Rectal smooth muscle tissue (tissue), 1 donor: Measurements from ENCODE around the gene CHAC1.

Source experiments
- H3K27ac ChIP-seq: one replicate; pipeline ENCODE4 v1.7.0; 2013; ENCODE audit warnings: low read depth, low read length, inconsistent platforms
- H3K27me3 ChIP-seq: one replicate; pipeline ENCODE4 v1.7.0; 2013; ENCODE audit warnings: low read length; ENCODE audit not compliant: control insufficient read depth, insufficient read depth
- H3K36me3 ChIP-seq: one replicate; pipeline ENCODE4 v1.7.0; 2013; ENCODE audit warnings: low read length; ENCODE audit not compliant: control insufficient read depth, insufficient read depth
- H3K4me1 ChIP-seq: one replicate; pipeline ENCODE4 v1.7.0; 2013; ENCODE audit warnings: low read length; ENCODE audit not compliant: control insufficient read depth, insufficient read depth
- H3K4me3 ChIP-seq: one replicate; pipeline ENCODE4 v1.7.0; 2013; ENCODE audit warnings: low read length
- H3K9ac ChIP-seq: one replicate; pipeline ENCODE4 v1.7.0; 2013; ENCODE audit warnings: low read length

The CHAC1 gene

GRCh38 chr15:40936709-40937666, 16.3 kb upstream of the CHAC1 start:
- H3K9ac ChIP-seq: no peak overlapping the region
- H3K36me3 ChIP-seq: peaks cover 4% of the 10 kb centered on the region
- H3K4me3 ChIP-seq: no peak overlapping the region
- no peaks in the 10 kb centered on the region for H3K27me3 ChIP-seq
- H3K27ac ChIP-seq: no peak overlapping the region
- no peaks in the 10 kb centered on the region for H3K4me1 ChIP-seq

GRCh38 chr15:40937762-40938535, 15.3 kb upstream of the CHAC1 start:
- Histone ChIP-seq H3K36me3 (peaks cover 4% of the 10 kb centered on the region), H3K27ac (no peak overlapping the region), H3K27me3 (no peaks in the 10 kb centered on the region), H3K4me1 (no peaks in the 10 kb centered on the region), H3K4me3 (no peak overlapping the region), H3K9ac (no peak overlapping the region)

GRCh38 chr15:40938536-40938870, 14.8 kb upstream of the CHAC1 start:
- H3K27ac ChIP-seq: no peak overlapping the region
- H3K9ac ChIP-seq: no peak overlapping the region
- peaks cover 4% of the 10 kb centered on the region for H3K36me3 ChIP-seq
- no peak overlapping the region for H3K4me3 ChIP-seq
- H3K27me3 ChIP-seq: no peaks in the 10 kb centered on the region
- no peaks in the 10 kb centered on the region for H3K4me1 ChIP-seq

GRCh38 chr15:40940296-40940801, 12.9 kb upstream of the CHAC1 start:
- H3K27ac ChIP-seq: peak overlapping the region; percentile 12
- no peaks in the 10 kb centered on the region for H3K27me3 ChIP-seq
- no peaks in the 10 kb centered on the region for H3K36me3 ChIP-seq
- H3K4me3 ChIP-seq: no peak overlapping the region
- H3K4me1 ChIP-seq: no peaks in the 10 kb centered on the region
- H3K9ac ChIP-seq: no peak overlapping the region

GRCh38 chr15:40941068-40941527, 12.2 kb upstream of the CHAC1 start:
- H3K27me3 ChIP-seq: no peaks in the 10 kb centered on the region
- peak overlapping the region; percentile 66 for H3K4me3 ChIP-seq
- H3K36me3 ChIP-seq: no peaks in the 10 kb centered on the region
- no peaks in the 10 kb centered on the region for H3K4me1 ChIP-seq
- H3K27ac ChIP-seq: peak overlapping the region; percentile 44
- H3K9ac ChIP-seq: peak overlapping the region; percentile 24

- H3K4me3 ChIP-seq: peak overlapping the region; percentile 66
- no peaks in the 10 kb centered on the region for H3K36me3 ChIP-seq
- no peaks in the 10 kb centered on the region for H3K27me3 ChIP-seq
- peak overlapping the region; percentile 24 for H3K9ac ChIP-seq
- peak overlapping the region; percentile 44 for H3K27ac ChIP-seq
- no peaks in the 10 kb centered on the region for H3K4me1 ChIP-seq
Measured at GRCh38 chr15:40941528-40942336, 11.5 kb upstream of the CHAC1 start.

- Histone ChIP-seq H3K4me1 (no peaks in the 10 kb centered on the region), H3K4me3 (peak overlapping the region; percentile 52), H3K27ac (peak overlapping the region; percentile 19)
Measured at GRCh38 chr15:40942337-40942854, 10.9 kb upstream of the CHAC1 start.

GRCh38 chr15:40942878-40943277, 10.4 kb upstream of the CHAC1 start:
- Histone ChIP-seq H3K9ac (no peak overlapping the region), H3K4me3 (peak overlapping the region; percentile 52), H3K36me3 (no peaks in the 10 kb centered on the region), H3K27me3 (no peaks in the 10 kb centered on the region), H3K27ac (no peak overlapping the region), H3K4me1 (no peaks in the 10 kb centered on the region)

More at GRCh38 chr15:40942337-40942854, 10.9 kb upstream of the CHAC1 start:
- Histone ChIP-seq H3K9ac (peak overlapping the region; percentile 10), H3K27me3 (no peaks in the 10 kb centered on the region), H3K36me3 (no peaks in the 10 kb centered on the region)

- H3K9ac ChIP-seq: no peak overlapping the region
- H3K36me3 ChIP-seq: no peaks in the 10 kb centered on the region
- H3K4me1 ChIP-seq: no peaks in the 10 kb centered on the region
- no peak overlapping the region for H3K4me3 ChIP-seq
- H3K27ac ChIP-seq: no peak overlapping the region
- H3K27me3 ChIP-seq: no peaks in the 10 kb centered on the region
Measured at GRCh38 chr15:40943764-40944365, 9.4 kb upstream of the CHAC1 start.

GRCh38 chr15:40944510-40945296, 8.6 kb upstream of the CHAC1 start:
- Histone ChIP-seq H3K4me3 (no peak overlapping the region), H3K9ac (no peak overlapping the region), H3K27me3 (no peaks in the 10 kb centered on the region), H3K27ac (no peak overlapping the region), H3K4me1 (no peaks in the 10 kb centered on the region), H3K36me3 (no peaks in the 10 kb centered on the region)
